HG03159 (cell line): ENCODE results near the gene LRRIQ1.

Experiments
- ATAC-seq: cut with Tn5 transposase; IDR thresholded peaks from one replicate; pipeline ENCODE4 v1.9.1; 2021; ENCODE audit warnings: mild to moderate bottlenecking, moderate library complexity; ENCODE audit not compliant: unreplicated experiment

Gene LRRIQ1

GRCh38 chr12:85059594-85059993 lies 23.4 kb downstream of the LRRIQ1 start:
- ATAC-seq, result no peak

- ATAC-seq, result no peak
These were observed 24.8 kb downstream of the LRRIQ1 start for GRCh38 chr12:85060916-85061315.

GRCh38 chr12:85065837-85066482 lies 29.8 kb downstream of the LRRIQ1 start:
- ATAC-seq, result no peak

GRCh38 chr12:85072826-85073225 lies 36.7 kb downstream of the LRRIQ1 start:
- no peak for ATAC-seq

GRCh38 chr12:85076688-85077430 lies 40.7 kb downstream of the LRRIQ1 start:
- ATAC-seq, result peak; percentile 76

GRCh38 chr12:85085066-85085465 lies 48.9 kb downstream of the LRRIQ1 start:
- ATAC-seq, result no peak

GRCh38 chr12:85089792-85090191 lies 53.6 kb downstream of the LRRIQ1 start:
- no peak for ATAC-seq

- ATAC-seq, result no peak
These were observed 56.7 kb downstream of the LRRIQ1 start for GRCh38 chr12:85092814-85093370.

- ATAC-seq, result no peak
These were observed 59.4 kb downstream of the LRRIQ1 start for GRCh38 chr12:85095501-85095900.

- ATAC-seq, result no peak
These were observed 94.5 kb downstream of the LRRIQ1 start for GRCh38 chr12:85130646-85131045.

- ATAC-seq, result no peak
These were observed 102.7 kb downstream of the LRRIQ1 start for GRCh38 chr12:85138833-85139232.

GRCh38 chr12:85147331-85147730 lies 111.2 kb downstream of the LRRIQ1 start:
- no peak for ATAC-seq

- no peak for ATAC-seq
These were observed 116.2 kb downstream of the LRRIQ1 start for GRCh38 chr12:85152311-85152729.

GRCh38 chr12:85155791-85156190 lies 119.6 kb downstream of the LRRIQ1 start:
- ATAC-seq, result no peak

GRCh38 chr12:85156569-85156968 lies 120.4 kb downstream of the LRRIQ1 start:
- no peak for ATAC-seq

- no peak for ATAC-seq
These were observed 121.0 kb downstream of the LRRIQ1 start for GRCh38 chr12:85157035-85157603.

GRCh38 chr12:85163752-85164321 lies 127.7 kb downstream of the LRRIQ1 start:
- no peak for ATAC-seq

- no peak for ATAC-seq
These were observed 143.6 kb downstream of the LRRIQ1 start for GRCh38 chr12:85179680-85180270.

- no peak for ATAC-seq
These were observed 146.5 kb downstream of the LRRIQ1 start for GRCh38 chr12:85182699-85183098.

- no peak for ATAC-seq
These were observed 147.7 kb downstream of the LRRIQ1 start for GRCh38 chr12:85183855-85184254.

GRCh38 chr12:85186236-85186635 lies 150.1 kb downstream of the LRRIQ1 start:
- no peak for ATAC-seq
